Measurements from ENCODE around the gene SYS1. TPM values are rescaled to one million over a fixed set of nuclear protein-coding genes. Genes with fewer than 3 reads are reported as not detected.

Gene SYS1
- total RNA-seq, 1 experiment from 2014 or later, result 20.5 TPM

DNA sequence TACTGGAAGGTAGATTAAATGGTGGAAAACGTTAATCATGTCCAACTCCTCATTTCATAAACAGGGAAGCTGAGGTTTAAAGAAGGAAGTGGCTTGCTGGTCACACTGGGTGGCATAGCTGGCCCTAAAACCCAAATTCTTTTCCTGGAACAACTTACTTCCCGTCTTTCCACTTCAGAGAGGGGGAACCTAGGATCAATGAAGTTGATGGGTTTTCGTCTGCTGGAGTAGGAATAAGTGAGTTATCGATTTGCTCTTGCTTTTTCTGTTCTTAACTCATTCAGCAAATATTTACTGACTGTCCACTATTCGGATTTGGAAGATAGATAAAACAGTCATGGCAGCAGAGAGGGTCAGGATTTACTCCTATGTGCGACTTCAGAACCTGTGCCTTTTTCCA, 1.2 kb upstream of the SYS1 start:
- ATAC-seq (no peak), DNase-seq (ENCODE audit: low read depth, low spot score) (no peak)
- no peaks in the 10 kb centered on the region for H3K9me2 ChIP-seq (ENCODE audit: insufficient read depth)
- no TSS peak for BruUV-seq (replicated peaks)
- RAD21 ChIA-PET (ENCODE audit: low non-redundant PET in 1 of 2, low total read pairs in 2 of 2, uncharacterized antibody in 2 of 2, unreplicated experiment in 2 of 2), result interaction anchor here in 1 of 2 experiments (1.1 to 1.2 kb wide), 2 partner anchors 39 to 75 kb away, joined by 3 read pairs; no protein-coding TSS in a partner anchor
- H4K20me1 ChIP-seq (ENCODE audit: insufficient read depth), result no peaks in the 10 kb centered on the region
- H3K36me3 ChIP-seq (ENCODE audit: control insufficient read depth in 1 of 2, insufficient read depth in 2 of 2, low read length in 2 of 2), result peaks cover 2 to 10% of the 10 kb centered on the region in 2 experiments; a peak in 3 of 4 replicates
- H3K4me1 ChIP-seq (ENCODE audit: control insufficient read depth in 1 of 2, insufficient read depth in 2 of 2, low read length in 2 of 2), result peaks cover 51 to 61% of the 10 kb centered on the region in 2 experiments
- no peak overlapping the region for H2AFZ ChIP-seq (ENCODE audit: low read depth, low read length, poor library complexity, severe bottlenecking)
- no peak overlapping the region for H3K27ac ChIP-seq (ENCODE audit: low read depth, low read length)
- POLR2A ChIA-PET, result interaction anchor here (0.7 to 5.2 kb wide), 2 partner anchors 14 to 224 kb away, joined by 3 to 55 read pairs; partner anchors contain the start of gene SDC4
- no peak overlapping the region for H3K9ac ChIP-seq (ENCODE audit: low read length)
- no peaks in the 10 kb centered on the region for H3K9me3 ChIP-seq (ENCODE audit: control insufficient read depth in 1 of 2, insufficient read depth in 1 of 2, low read depth in 1 of 2, low read length in 2 of 2)
- no peak overlapping the region for H3K4me3 ChIP-seq (replicated peaks in 1 of 2; ENCODE audit: low read depth in 1 of 2, low read length in 2 of 2)
- CTCF ChIA-PET, result interaction anchor here (1.6 to 4.6 kb wide), 5 partner anchors 12 to 409 kb away, joined by 5 to 55 read pairs (median 10); no protein-coding TSS in a partner anchor
- H3K79me2 ChIP-seq (ENCODE audit: insufficient read depth, low read length), result peaks cover 25% of the 10 kb centered on the region
- TF ChIP-seq YY1 (IDR thresholded peaks at IDR 0.05; ENCODE audit: extremely low read depth, insufficient replicate concordance, low read depth, low read length), result no peak
- no peak for TF ChIP-seq POLR2AphosphoS5 (IDR thresholded peaks at IDR 0.05; ENCODE audit: low read depth, low read length)
- TF ChIP-seq FOSL1 (IDR thresholded peaks at IDR 0.05; ENCODE audit: low read depth), result no peak
- TF ChIP-seq JUND (IDR thresholded peaks at IDR 0.05), result no peak
- no peak for TF ChIP-seq ZFX (IDR thresholded peaks at IDR 0.05)
- TF ChIP-seq CEBPB (IDR thresholded peaks at IDR 0.05; ENCODE audit: low read depth), result no peak
- TF ChIP-seq RAD21 (IDR thresholded peaks at IDR 0.05; ENCODE audit: low read depth), result no peak
- TF ChIP-seq CBX3 (IDR thresholded peaks at IDR 0.05; ENCODE audit: low read depth), result no peak
- TF ChIP-seq EGR1 (IDR thresholded peaks at IDR 0.05; ENCODE audit: low read depth), result no peak
- TF ChIP-seq ZNF274 (IDR thresholded peaks at IDR 0.05; ENCODE audit: low read depth, low read length), result no peak
- no peak for TF ChIP-seq SIN3A (IDR thresholded peaks at IDR 0.05; ENCODE audit: low read depth)
- no peak for TF ChIP-seq ELF1 (IDR thresholded peaks at IDR 0.05; ENCODE audit: borderline replicate concordance, low read depth)
- TF ChIP-seq EZH2 (IDR thresholded peaks at IDR 0.05), result no peak
- no peak for TF ChIP-seq REST (IDR thresholded peaks at IDR 0.05; ENCODE audit: low read depth)
- TF ChIP-seq POLR2A (IDR thresholded peaks at IDR 0.05; ENCODE audit: borderline replicate concordance, extremely low read depth, insufficient read depth, insufficient read length), result no peak
- no peak for TF ChIP-seq ZBTB33 (IDR thresholded peaks at IDR 0.05; ENCODE audit: extremely low read depth, insufficient replicate concordance, low read length)
- TF ChIP-seq SP1 (IDR thresholded peaks at IDR 0.05; ENCODE audit: low read depth), result no peak
- TF ChIP-seq CTCF (IDR thresholded peaks at IDR 0.05 in 2 of 3, conservative IDR thresholded peaks at IDR 0.05 in 1 of 3; ENCODE audit: borderline replicate concordance in 1 of 3, insufficient read depth in 1 of 3, low read depth in 2 of 3, low read length in 2 of 3), result no peak
- no peak for TF ChIP-seq TCF7L2 (IDR thresholded peaks at IDR 0.05; ENCODE audit: borderline replicate concordance, extremely low read depth, insufficient read depth, insufficient read length)
- TF ChIP-seq SRF (IDR thresholded peaks at IDR 0.05; ENCODE audit: low read depth), result no peak
- no peaks in the 10 kb centered on the region for H3K27me3 ChIP-seq (ENCODE audit: insufficient read depth, low read length)
- 0 out of 2 replicates have a peak overlapping the region, but pooled peaks have one; percentile 11 for H3K4me2 ChIP-seq (ENCODE audit: low read length)
- intact Hi-C loops (cut with micrococcal nuclease), result no loop called here
